ENCODE measurements around the gene GRM8.

GRM8 gene

GRCh38 chr7:126608339-126608776, 644.4 kb downstream of the GRM8 start:
- TF ChIP-seq EGR1 (IDR thresholded peaks at IDR 0.05): no peak
- TF ChIP-seq FOXM1 (IDR thresholded peaks at IDR 0.05; ENCODE audit: borderline replicate concordance, low read depth): no peak
- TF ChIP-seq RAD21 (IDR thresholded peaks at IDR 0.05; ENCODE audit: low read depth): peak; percentile 49; the same call in 1 of the 2 replicates
- no peak for TF ChIP-seq CREB1 (IDR thresholded peaks at IDR 0.05; ENCODE audit: low read depth)
- TF ChIP-seq TEAD4 (IDR thresholded peaks at IDR 0.05): no peak
- TF ChIP-seq TAF1 (IDR thresholded peaks at IDR 0.05; ENCODE audit: low read depth): no peak
- TF ChIP-seq CEBPB (IDR thresholded peaks at IDR 0.05): no peak
- TF ChIP-seq EP300 (IDR thresholded peaks at IDR 0.05; ENCODE audit: borderline replicate concordance): no peak

- TF ChIP-seq CREB1 (IDR thresholded peaks at IDR 0.05; ENCODE audit: low read depth) (no peak), RAD21 (IDR thresholded peaks at IDR 0.05; ENCODE audit: low read depth) (no peak), FOXM1 (IDR thresholded peaks at IDR 0.05; ENCODE audit: borderline replicate concordance, low read depth) (no peak), EGR1 (IDR thresholded peaks at IDR 0.05) (no peak), TEAD4 (IDR thresholded peaks at IDR 0.05) (no peak), USF1 (IDR thresholded peaks at IDR 0.05) (no peak), TAF1 (IDR thresholded peaks at IDR 0.05; ENCODE audit: low read depth) (no peak), MAX (IDR thresholded peaks at IDR 0.05) (no peak), YY1 (IDR thresholded peaks at IDR 0.05; ENCODE audit: low read depth) (no peak), EP300 (IDR thresholded peaks at IDR 0.05; ENCODE audit: borderline replicate concordance) (no peak), CEBPB (IDR thresholded peaks at IDR 0.05) (no peak), ZBTB7A (IDR thresholded peaks at IDR 0.05; ENCODE audit: low read depth) (no peak), NFIC (IDR thresholded peaks at IDR 0.05) (no peak), TCF12 (IDR thresholded peaks at IDR 0.05; ENCODE audit: low read depth) (no peak)
- TF ChIP-seq, protein P1, sequence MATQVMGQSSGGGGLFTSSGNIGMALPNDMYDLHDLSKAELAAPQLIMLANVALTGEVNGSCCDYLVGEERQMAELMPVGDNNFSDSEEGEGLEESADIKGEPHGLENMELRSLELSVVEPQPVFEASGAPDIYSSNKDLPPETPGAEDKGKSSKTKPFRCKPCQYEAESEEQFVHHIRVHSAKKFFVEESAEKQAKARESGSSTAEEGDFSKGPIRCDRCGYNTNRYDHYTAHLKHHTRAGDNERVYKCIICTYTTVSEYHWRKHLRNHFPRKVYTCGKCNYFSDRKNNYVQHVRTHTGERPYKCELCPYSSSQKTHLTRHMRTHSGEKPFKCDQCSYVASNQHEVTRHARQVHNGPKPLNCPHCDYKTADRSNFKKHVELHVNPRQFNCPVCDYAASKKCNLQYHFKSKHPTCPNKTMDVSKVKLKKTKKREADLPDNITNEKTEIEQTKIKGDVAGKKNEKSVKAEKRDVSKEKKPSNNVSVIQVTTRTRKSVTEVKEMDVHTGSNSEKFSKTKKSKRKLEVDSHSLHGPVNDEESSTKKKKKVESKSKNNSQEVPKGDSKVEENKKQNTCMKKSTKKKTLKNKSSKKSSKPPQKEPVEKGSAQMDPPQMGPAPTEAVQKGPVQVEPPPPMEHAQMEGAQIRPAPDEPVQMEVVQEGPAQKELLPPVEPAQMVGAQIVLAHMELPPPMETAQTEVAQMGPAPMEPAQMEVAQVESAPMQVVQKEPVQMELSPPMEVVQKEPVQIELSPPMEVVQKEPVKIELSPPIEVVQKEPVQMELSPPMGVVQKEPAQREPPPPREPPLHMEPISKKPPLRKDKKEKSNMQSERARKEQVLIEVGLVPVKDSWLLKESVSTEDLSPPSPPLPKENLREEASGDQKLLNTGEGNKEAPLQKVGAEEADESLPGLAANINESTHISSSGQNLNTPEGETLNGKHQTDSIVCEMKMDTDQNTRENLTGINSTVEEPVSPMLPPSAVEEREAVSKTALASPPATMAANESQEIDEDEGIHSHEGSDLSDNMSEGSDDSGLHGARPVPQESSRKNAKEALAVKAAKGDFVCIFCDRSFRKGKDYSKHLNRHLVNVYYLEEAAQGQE (IDR thresholded peaks at IDR 0.05; ENCODE audit: low read depth): no peak
Measured at GRCh38 chr7:126606331-126606730, 646.4 kb downstream of the GRM8 start.

DNA sequence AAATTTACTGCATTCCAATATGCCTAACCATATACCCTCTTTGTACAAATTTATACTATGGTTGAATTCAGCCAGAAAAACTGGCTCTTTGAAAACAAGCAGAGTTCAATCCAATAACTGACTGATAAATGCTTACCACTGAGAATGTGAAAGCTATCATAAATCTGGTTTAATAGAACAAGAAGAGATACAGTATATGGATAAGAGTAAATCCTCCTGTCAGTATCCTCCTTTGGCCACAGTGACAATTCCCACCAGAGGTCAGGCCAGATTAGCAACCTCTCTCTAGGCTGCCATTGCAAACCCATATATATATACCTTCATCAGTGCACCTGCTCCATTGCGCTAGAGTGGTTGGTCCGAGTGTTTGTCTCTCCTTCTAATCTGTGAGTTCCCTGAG, 647.2 kb downstream of the GRM8 start:
- no peak for TF ChIP-seq CEBPB (IDR thresholded peaks at IDR 0.05)
- no peak for TF ChIP-seq ZBTB7A (IDR thresholded peaks at IDR 0.05; ENCODE audit: low read depth)
- TF ChIP-seq EGR1 (IDR thresholded peaks at IDR 0.05): no peak
- TF ChIP-seq YY1 (IDR thresholded peaks at IDR 0.05; ENCODE audit: low read depth): no peak
- TF ChIP-seq FOXM1 (IDR thresholded peaks at IDR 0.05; ENCODE audit: borderline replicate concordance, low read depth): no peak
- no peak for TF ChIP-seq CREB1 (IDR thresholded peaks at IDR 0.05; ENCODE audit: low read depth)
- no peak for TF ChIP-seq RAD21 (IDR thresholded peaks at IDR 0.05; ENCODE audit: low read depth)
- TF ChIP-seq EP300 (IDR thresholded peaks at IDR 0.05; ENCODE audit: borderline replicate concordance): no peak
- no peak for TF ChIP-seq TAF1 (IDR thresholded peaks at IDR 0.05; ENCODE audit: low read depth)
- TF ChIP-seq USF1 (IDR thresholded peaks at IDR 0.05): no peak
- TF ChIP-seq MAX (IDR thresholded peaks at IDR 0.05): no peak
- TF ChIP-seq TCF12 (IDR thresholded peaks at IDR 0.05; ENCODE audit: low read depth): no peak
- TF ChIP-seq, protein P1 (IDR thresholded peaks at IDR 0.05; ENCODE audit: low read depth): no peak

DNA sequence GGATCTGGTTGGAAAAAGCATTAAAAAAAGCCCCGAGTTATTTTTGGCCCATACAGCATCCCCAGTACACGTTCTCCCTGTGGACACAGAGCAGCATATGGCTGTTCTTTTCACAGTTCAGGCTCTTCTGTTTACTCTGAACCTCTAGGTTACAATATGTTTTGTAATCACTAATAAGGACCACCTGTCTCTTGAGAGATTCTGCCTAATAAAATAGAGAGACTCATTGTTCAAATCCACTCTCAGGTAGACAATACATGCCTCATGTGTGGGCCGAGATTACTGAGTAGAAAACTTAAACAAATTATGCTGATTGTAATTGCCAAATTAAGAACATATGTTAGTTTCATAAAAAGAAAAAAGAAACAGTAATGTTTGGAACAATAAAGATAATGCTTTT, 647.7 kb downstream of the GRM8 start:
- no peak for TF ChIP-seq USF1 (IDR thresholded peaks at IDR 0.05)
- no peak for TF ChIP-seq FOXM1 (IDR thresholded peaks at IDR 0.05; ENCODE audit: borderline replicate concordance, low read depth)

GRCh38 chr7:126589068-126589684, 663.6 kb downstream of the GRM8 start:
- TF ChIP-seq TCF12 (IDR thresholded peaks at IDR 0.05; ENCODE audit: low read depth) (no peak), CREB1 (IDR thresholded peaks at IDR 0.05; ENCODE audit: low read depth) (no peak), TAF1 (IDR thresholded peaks at IDR 0.05; ENCODE audit: low read depth) (no peak), ZBTB7A (IDR thresholded peaks at IDR 0.05; ENCODE audit: low read depth) (no peak)

GRCh38 chr7:126578338-126578737, 674.4 kb downstream of the GRM8 start:
- TF ChIP-seq YY1 (IDR thresholded peaks at IDR 0.05; ENCODE audit: low read depth): no peak
- TF ChIP-seq MAX (IDR thresholded peaks at IDR 0.05): no peak
- no peak for TF ChIP-seq TCF12 (IDR thresholded peaks at IDR 0.05; ENCODE audit: low read depth)
- TF ChIP-seq EGR1 (IDR thresholded peaks at IDR 0.05): no peak
- TF ChIP-seq RAD21 (IDR thresholded peaks at IDR 0.05; ENCODE audit: low read depth): no peak
- no peak for TF ChIP-seq ZBTB7A (IDR thresholded peaks at IDR 0.05; ENCODE audit: low read depth)
- TF ChIP-seq TAF1 (IDR thresholded peaks at IDR 0.05; ENCODE audit: low read depth): no peak
- TF ChIP-seq FOXM1 (IDR thresholded peaks at IDR 0.05; ENCODE audit: borderline replicate concordance, low read depth): no peak
- TF ChIP-seq, protein P1 (IDR thresholded peaks at IDR 0.05; ENCODE audit: low read depth): no peak
- TF ChIP-seq USF1 (IDR thresholded peaks at IDR 0.05): no peak
- no peak for TF ChIP-seq NFIC (IDR thresholded peaks at IDR 0.05)
- no peak for TF ChIP-seq CEBPB (IDR thresholded peaks at IDR 0.05)
- TF ChIP-seq EP300 (IDR thresholded peaks at IDR 0.05; ENCODE audit: borderline replicate concordance): no peak

Measured in Ishikawa (cell line).